Measurements from ENCODE around the gene RCAN1.
"Not testable (repeated sequence)": the region's sequence is repeated elsewhere in the genome, so short reads cannot be mapped to it uniquely, and the experiment has no call there.

Gene RCAN1

DNA sequence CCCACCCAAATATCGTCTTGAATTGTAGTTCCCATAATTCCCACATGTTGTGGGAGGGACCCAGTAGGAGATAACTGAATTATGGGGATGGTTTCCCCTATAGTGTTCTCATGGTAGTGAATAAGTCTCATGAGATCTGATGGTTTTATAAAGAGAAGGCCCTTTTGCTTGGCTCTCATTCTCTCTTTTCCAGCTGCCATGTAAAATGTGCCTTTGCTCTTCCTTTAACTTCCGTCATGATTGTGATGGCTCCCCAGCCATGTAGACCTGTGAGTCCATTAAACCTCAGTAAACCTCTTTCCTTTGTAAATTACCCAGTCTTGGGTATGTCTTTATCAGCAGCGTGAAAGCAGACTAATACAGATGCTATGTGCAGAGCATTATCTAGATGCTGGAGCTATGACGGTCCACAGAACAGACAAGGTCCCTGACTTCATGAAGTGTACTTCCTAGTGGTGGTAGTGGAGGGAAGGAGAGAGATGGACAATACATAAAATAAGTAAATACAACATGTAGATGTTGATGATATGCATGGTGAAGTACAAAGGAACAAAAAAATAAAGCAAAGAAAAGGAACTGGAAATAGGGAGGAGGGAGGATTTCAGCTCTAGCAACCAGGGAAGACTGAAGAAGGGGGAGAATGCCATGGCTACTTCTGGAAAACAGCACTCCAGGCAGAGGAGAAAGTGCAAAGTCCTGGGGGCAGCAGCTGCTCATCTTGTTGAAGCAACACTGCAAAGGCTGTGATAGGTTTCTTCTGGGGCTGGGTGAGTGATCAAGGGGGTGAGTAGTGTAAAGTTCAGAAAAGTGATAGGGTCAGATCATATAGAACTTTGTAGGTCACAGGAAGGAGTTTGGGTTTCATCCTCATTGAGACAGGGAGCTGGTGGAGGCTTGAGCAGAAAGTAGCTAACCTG is 6.8 kb upstream of the RCAN1 start:
- DNase-seq = no peak

- no peak for DNase-seq
These were observed 5.1 kb upstream of the RCAN1 start for GRCh38 chr21:34619841-34620665.

- DNase-seq = no peak
These were observed 4.0 kb upstream of the RCAN1 start for GRCh38 chr21:34618941-34619340.

DNA sequence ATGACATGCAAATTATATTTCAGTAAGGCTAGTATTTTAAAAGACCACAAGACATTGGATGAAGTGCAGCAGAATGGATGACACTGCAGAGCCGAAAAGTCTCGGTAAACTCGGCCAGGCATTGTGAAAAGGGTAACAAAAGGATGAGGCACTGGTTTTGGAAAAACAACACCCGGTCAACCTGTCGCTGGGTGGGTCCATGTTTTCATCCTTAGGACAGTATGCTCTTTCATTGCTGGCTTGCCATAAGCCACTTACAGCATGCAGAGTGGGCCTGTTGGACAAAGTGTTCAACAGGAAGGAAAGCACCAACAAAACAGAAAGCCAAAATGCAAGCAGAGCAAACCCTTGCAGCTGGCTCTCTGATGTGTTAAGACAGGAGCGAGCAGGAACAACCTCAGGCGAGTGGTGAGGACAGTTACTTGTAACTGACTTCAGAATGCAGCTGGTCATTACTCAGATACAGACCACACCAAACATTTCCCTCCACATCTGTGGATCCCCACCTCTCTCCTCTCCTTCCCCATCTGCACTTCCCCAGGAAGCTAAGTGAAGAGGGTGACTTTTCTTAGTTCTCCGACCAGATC is 2.9 kb upstream of the RCAN1 start:
- DNase-seq = no peak

- no peak for DNase-seq
These were observed 538 bp upstream of the RCAN1 start for GRCh38 chr21:34615487-34615814.

DNA sequence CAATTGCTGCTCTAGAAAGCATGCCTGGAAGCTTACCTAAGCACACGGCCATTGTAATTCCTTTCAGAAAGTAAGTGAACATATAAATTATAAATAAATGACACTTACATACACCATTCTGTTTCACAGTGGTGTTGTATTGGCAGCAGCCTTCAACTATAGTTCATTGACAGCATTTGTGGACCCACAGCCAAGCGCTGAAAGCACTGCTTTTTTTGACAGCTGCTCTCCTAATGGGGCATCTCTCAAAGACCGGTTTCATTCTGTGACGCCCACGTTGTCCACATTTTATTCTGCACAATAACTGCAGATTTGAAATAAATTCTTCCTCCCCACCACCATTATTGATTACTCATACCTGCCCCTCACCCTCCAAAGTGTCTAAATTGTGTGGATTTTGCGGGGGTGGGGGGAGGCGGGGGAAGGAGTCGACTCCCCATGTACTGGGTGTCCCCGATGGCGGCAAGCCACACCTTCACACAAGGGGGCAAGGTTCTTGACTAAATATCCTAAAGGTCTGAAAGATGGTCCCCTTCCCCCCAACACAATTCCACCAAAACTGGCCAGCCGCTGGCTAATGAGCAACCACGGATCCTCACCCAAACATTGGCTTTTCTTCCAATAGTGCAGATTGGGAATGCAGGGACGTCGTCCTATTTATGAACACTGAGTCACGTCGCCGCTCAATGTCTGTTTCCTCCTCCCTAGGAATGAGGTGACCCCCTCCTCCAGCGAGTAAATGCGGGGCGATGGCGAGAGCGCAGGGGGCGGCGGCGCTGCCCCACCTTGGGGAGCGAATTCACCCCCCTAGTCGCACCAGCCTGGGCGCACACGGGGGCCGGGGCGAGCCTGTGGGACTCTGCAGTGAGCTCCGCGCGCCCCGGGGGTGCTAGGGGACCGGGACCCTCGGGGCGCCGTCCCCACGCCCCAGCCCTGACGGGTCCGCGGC is 960 bp downstream of the RCAN1 start:
- no peak for DNase-seq

DNA sequence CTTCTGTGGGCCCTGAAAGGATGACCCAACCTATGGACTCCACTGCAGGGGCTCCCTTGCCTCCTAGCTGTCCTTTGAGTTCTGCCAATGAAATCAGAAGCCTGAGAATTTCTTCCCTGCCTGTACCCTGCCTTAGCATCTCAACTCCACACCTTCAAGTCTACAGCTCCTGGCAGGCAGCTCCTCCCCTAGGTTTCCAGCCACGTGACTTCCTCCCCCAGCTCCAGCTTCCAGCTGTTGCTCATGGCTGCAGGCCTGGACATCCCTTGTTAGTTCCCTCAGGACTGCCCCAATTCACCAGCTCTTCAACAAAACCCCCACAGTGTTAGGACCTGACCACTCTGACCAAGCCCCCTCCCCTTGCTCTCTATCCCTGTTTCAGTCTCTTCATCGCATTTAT is 2.4 kb downstream of the RCAN1 start:
- DNase-seq = no peak

DNA sequence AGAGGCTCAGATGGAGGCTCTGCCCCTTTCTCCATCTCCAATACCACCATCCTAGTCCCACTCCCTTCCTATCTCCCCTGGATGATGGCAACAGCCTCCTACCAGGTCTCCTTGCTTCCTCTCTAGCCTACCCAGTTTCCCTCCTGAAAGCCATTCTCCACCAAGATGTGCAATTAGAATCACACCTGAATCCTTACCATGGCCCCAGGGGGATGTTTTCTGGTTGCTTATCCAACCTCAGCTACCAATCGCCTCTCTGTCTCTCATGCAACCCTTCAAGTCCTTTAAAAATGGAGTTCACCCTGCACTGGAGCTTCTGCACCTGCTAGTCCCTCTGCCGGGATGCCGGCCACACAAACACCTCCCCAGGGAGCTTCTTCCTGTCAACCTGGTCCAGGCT is 2.9 kb downstream of the RCAN1 start:
- no peak for DNase-seq

- no peak for DNase-seq
These were observed 3.4 kb downstream of the RCAN1 start for GRCh38 chr21:34611528-34611927.

GRCh38 chr21:34609933-34610549 is 4.9 kb downstream of the RCAN1 start:
- DNase-seq = no peak

GRCh38 chr21:34609244-34609932 is 5.5 kb downstream of the RCAN1 start:
- DNase-seq = no peak

DNA sequence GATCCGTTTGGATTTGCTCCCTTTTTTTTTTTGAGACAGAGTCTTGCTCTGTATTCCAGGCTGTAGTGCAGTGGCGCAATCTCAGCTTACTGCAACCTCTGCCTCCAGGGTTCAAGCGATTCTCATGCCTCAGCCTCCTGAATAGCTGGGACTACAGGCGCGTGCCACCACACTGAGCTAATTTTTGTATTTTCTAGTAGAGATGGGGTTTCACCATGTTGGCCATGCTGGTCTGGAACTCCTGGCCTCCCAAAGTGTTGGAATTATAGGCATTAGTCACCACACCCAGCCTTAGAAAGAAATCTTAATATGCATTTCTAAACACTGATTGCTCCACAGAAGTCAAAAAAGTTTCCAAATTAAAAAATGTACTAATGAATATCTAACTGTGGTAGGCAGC is 7.5 kb downstream of the RCAN1 start:
- DNase-seq = not testable (repeated sequence)

GRCh38 chr21:34606621-34607020 is 8.3 kb downstream of the RCAN1 start:
- no peak for DNase-seq

DNA sequence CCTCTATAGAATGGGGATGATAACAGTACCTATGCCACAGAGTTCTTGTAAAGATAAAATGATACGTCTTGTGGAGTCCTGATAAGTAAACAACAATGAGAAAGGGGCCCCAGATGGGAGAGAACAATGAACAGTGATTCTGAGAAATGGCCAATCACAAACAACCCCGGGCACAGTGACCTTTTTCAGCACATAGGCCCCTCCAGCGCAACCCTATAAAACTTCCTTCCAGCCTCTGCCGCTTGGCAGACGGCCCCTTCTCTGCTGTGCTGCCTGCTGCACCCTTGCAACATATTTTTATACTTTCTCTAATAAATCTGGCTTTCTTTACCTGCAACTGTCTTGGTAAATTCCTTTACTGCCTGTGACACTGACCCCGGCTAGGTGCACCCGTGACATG is 8.9 kb downstream of the RCAN1 start:
- DNase-seq = no peak

DNA sequence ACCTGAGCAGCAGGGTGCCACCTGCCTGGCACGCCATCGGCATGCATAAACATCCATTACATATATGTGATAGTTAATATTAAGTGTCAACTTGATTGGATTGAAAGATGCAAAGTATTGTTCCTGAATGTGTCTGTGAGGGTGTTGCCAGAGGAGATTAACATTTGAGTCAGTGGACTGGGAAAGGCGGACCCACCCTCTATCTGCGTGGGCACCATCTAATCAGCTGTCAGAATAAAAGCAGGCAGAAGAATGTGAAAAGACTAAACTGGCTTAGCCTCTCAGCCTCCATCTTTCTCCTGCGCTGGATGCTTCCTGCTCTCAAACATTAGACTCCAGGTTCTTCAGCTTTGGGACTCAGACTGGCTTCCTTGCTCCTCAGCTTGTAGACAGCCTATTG is 10.0 kb downstream of the RCAN1 start:
- DNase-seq = not testable (repeated sequence)

DNA sequence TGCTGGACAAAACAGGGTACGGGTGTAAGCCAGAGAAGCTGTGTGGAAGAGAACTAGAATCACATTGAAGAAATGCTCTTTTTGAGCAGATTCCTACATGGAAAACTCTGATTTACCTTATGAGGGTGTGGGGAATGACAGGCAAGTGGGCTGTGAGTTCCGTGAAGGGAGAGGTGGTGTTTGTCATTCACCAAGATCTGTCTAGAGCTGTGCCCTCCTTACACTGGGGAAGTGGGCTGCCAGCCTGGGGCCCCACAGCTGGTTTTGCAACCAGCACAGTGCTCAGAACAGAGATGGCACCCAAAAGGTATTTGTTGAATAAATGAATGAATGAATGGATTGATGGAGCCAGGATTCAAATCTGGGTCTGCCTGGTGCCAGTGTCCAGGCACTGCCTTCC is 10.4 kb downstream of the RCAN1 start:
- no peak for DNase-seq

DNA sequence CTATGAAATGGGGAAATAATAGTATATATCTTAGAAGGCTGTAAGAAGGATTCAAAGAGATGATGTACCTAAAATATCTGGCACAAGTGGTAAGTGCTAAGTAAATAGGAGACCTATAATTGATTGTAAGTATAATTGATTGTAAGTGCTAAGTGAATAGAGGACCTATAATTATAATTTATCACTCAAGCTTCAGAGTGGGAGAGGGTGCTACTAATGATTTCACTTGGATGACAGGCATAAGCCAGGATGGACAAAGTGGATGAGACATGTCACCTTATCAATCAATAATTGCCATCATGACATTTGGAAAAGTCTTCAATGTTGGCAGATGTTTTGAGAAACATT is 11.2 kb downstream of the RCAN1 start:
- peak; percentile 70 for DNase-seq

DNA sequence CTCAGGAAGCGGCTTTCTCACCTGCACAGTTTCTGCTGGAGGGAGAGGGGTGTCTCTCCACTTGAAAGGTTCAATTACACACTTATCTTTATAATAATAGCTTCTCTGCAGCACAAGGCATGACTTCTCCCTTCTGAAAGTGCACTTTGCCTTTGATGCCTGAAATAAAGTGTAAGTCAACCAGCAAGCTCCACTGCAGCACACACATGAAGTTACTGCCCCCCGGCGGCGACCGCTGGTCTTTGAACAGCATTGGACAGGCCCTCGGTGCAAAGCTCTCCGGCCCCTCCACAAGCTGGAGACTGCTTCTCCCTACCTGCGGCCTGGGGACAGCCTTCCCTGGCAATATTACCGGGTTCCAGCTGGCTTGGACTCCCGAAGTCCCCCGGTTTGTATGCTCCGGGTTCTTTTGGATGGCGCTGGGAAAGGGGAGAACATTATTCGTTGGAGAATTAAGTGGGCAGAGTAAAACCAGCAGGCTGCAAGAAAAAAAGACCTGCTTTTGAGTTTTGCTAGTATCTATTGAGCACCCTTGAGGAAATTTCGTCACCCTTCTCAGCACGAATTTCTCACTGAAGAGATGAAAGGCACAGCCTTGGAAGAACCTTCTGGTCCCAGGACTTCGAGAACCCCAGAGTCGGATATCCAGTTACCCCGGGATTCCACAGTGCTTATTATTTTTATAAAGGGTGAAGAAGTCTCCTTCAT is 11.8 kb downstream of the RCAN1 start:
- peak; percentile 98 for DNase-seq

DNA sequence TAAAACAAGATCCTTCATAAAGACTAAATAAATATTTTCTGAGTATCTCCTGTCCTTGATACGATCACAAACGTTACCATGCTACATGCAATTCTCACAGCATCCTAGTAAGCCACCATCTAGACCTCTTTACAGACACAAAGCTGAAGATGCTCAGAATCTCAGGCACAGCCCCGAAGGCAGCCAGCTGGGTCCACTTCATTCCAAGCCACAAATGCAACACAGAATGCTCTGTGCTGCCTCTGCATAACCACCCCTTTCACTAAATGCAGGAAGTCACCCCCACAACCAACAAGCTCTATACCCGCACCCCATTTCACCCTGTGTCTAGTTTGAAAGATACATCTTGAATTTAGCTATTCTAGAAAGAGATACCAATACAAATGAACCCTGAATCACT is 12.9 kb downstream of the RCAN1 start:
- DNase-seq = no peak

- DNase-seq = no peak
These were observed 15.3 kb downstream of the RCAN1 start for GRCh38 chr21:34599534-34600101.
